ENCODE data around the gene LHFPL3.
"Not testable (repeated sequence)": the region's sequence is repeated elsewhere in the genome, so short reads cannot be mapped to it uniquely, and the experiment has no call there.

The LHFPL3 gene

DNA sequence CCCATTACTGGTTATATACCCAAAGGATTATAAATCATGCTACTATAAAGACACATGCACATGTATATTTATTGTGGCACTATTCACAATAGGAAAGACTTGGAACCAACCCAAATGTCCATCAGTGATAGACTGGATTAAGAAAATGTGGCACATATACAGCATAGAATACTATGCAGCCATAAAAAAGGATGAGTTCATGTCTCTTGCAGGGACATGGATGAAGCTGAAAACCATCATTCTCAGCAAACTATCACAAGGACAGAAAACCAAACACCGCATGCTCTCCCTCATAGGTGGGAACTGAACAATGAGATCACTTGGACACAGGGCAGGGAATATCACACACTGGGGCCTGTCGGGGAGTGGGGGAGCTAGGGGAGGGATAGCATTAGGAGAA, 392.6 kb downstream of the LHFPL3 start:
- H3K36me3 ChIP-seq (ENCODE audit: control insufficient read depth in 1 of 2, insufficient read depth in 2 of 2, low read length in 2 of 2); H3K14ac ChIP-seq (ENCODE audit: low read length); H2BK12ac ChIP-seq (ENCODE audit: low read length); H3K4me1 ChIP-seq (ENCODE audit: control insufficient read depth in 1 of 2, insufficient read depth in 2 of 2, low read length in 2 of 2); H3K27ac ChIP-seq (ENCODE audit: low read depth, low read length); H4K91ac ChIP-seq (ENCODE audit: low read depth, low read length); DNase-seq; H3K18ac ChIP-seq (ENCODE audit: low read length); H3K9me3 ChIP-seq (ENCODE audit: insufficient read depth, low read depth, low read length); H3K27me3 ChIP-seq (ENCODE audit: insufficient read depth, low read length); H3K4me2 ChIP-seq (ENCODE audit: low read length); H4K12ac ChIP-seq (ENCODE audit: low read depth, low read length); H3K4ac ChIP-seq (ENCODE audit: low read depth, low read length); H3K9ac ChIP-seq (ENCODE audit: low read length); H2AFZ ChIP-seq (ENCODE audit: insufficient read depth, low read length, poor library complexity); H4K8ac ChIP-seq (ENCODE audit: low read depth, low read length); H2BK120ac ChIP-seq (ENCODE audit: insufficient read depth, low read length, poor library complexity); H3K79me2 ChIP-seq (ENCODE audit: control insufficient read depth, insufficient read depth, low read length, poor library complexity); H3K79me1 ChIP-seq (ENCODE audit: low read length); H2BK5ac ChIP-seq (ENCODE audit: low read depth, low read length, poor library complexity); H3K4me3 ChIP-seq (ENCODE audit: low read depth, low read length); H3K23ac ChIP-seq (ENCODE audit: low read length); H2AK5ac ChIP-seq (ENCODE audit: low read length): not testable (repeated sequence)
- no CpG with 5 or more reads among the region's 2 CpGs for WGBS (ENCODE audit: extremely low coverage, insufficient coverage, insufficient read length)

DNA sequence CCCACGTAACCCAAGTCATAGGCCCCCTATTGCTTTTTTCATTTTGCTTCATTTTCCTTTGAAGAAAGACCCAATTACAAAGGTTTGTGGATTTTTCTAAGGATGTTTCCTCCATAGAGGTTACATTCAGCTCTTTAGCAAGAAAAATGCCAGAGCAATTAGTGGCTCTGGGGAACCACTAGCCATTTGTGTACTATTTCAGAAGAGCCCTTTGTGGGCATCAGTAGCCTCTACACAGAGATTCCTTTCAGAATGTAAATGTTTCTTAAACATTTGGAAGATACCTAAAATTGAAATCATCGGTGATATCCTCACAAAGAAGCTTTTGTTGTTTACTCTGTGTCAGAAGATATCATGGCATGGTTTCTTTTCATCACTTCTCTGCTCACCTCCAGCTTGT, 394.6 kb downstream of the LHFPL3 start:
- H3K27me3 ChIP-seq (ENCODE audit: insufficient read depth, low read length): no peaks in the 10 kb centered on the region
- no CpG with 5 or more reads among the region's 2 CpGs for WGBS (ENCODE audit: extremely low coverage, insufficient coverage, insufficient read length)
- H4K8ac ChIP-seq (ENCODE audit: low read depth, low read length): no peak overlapping the region
- no peak overlapping the region for H3K23ac ChIP-seq (ENCODE audit: low read length)
- H3K9ac ChIP-seq (ENCODE audit: low read length): no peak overlapping the region
- H3K9me3 ChIP-seq (ENCODE audit: insufficient read depth, low read depth, low read length): no peaks in the 10 kb centered on the region
- DNase-seq: no peak
- H3K79me1 ChIP-seq (ENCODE audit: low read length): no peaks in the 10 kb centered on the region
- no peak overlapping the region for H3K14ac ChIP-seq (ENCODE audit: low read length)
- H3K4me1 ChIP-seq (ENCODE audit: control insufficient read depth in 1 of 2, insufficient read depth in 2 of 2, low read length in 2 of 2): no peaks in the 10 kb centered on the region
- no peak overlapping the region for H3K4ac ChIP-seq (ENCODE audit: low read depth, low read length)
- no peak overlapping the region for H2AFZ ChIP-seq (ENCODE audit: insufficient read depth, low read length, poor library complexity)
- H4K12ac ChIP-seq (ENCODE audit: low read depth, low read length): no peak overlapping the region
- no peak overlapping the region for H3K27ac ChIP-seq (ENCODE audit: low read depth, low read length)
- H2BK120ac ChIP-seq (ENCODE audit: insufficient read depth, low read length, poor library complexity): no peak overlapping the region
- no peak overlapping the region for H2BK12ac ChIP-seq (ENCODE audit: low read length)
- no peak overlapping the region for H3K18ac ChIP-seq (ENCODE audit: low read length)
- no peak overlapping the region for H4K91ac ChIP-seq (ENCODE audit: low read depth, low read length)
- no peak overlapping the region for H2BK5ac ChIP-seq (ENCODE audit: low read depth, low read length, poor library complexity)
- no peak overlapping the region for H2AK5ac ChIP-seq (ENCODE audit: low read length)
- no peak overlapping the region for H3K4me3 ChIP-seq (ENCODE audit: low read depth, low read length)
- H3K36me3 ChIP-seq (ENCODE audit: control insufficient read depth in 1 of 2, insufficient read depth in 2 of 2, low read length in 2 of 2): no peaks in the 10 kb centered on the region
- no peaks in the 10 kb centered on the region for H3K79me2 ChIP-seq (ENCODE audit: control insufficient read depth, insufficient read depth, low read length, poor library complexity)
- H3K4me2 ChIP-seq (ENCODE audit: low read length): no peak overlapping the region

DNA sequence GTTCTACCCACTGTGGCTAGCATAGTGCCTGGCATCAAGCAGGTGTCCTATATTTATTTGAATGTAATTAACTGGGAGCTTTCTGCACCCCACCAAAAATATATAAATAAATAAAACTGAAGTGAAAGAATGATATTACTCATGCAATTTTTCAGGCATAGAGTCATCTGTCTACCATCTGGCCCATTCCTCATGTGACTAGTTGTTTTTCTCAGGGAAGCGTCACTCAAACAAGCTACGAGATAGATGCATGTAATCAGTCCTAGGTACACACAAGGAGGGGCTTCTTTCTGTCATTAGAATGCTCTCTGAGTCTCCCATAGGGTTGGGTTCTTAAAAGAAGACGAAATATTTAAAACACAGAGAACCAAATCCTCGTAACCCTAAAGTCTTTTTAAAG, 430.1 kb downstream of the LHFPL3 start:
- H3K18ac ChIP-seq (ENCODE audit: low read length): no peak overlapping the region
- no CpG with 5 or more reads among the region's 4 CpGs for WGBS (ENCODE audit: extremely low coverage, insufficient coverage, insufficient read length)
- no peak overlapping the region for H2AFZ ChIP-seq (ENCODE audit: insufficient read depth, low read length, poor library complexity)
- H3K79me2 ChIP-seq (ENCODE audit: control insufficient read depth, insufficient read depth, low read length, poor library complexity): no peaks in the 10 kb centered on the region
- no peak overlapping the region for H2AK5ac ChIP-seq (ENCODE audit: low read length)
- no peak overlapping the region for H2BK5ac ChIP-seq (ENCODE audit: low read depth, low read length, poor library complexity)
- no peak overlapping the region for H3K4me3 ChIP-seq (ENCODE audit: low read depth, low read length)
- no peak overlapping the region for H3K9ac ChIP-seq (ENCODE audit: low read length)
- no peak overlapping the region for H4K8ac ChIP-seq (ENCODE audit: low read depth, low read length)
- no peaks in the 10 kb centered on the region for H3K4me1 ChIP-seq (ENCODE audit: control insufficient read depth in 1 of 2, insufficient read depth in 2 of 2, low read length in 2 of 2)
- DNase-seq: no peak
- H3K4me2 ChIP-seq (ENCODE audit: low read length): no peak overlapping the region
- H2BK120ac ChIP-seq (ENCODE audit: insufficient read depth, low read length, poor library complexity): no peak overlapping the region
- H3K4ac ChIP-seq (ENCODE audit: low read depth, low read length): no peak overlapping the region
- H3K36me3 ChIP-seq (ENCODE audit: control insufficient read depth in 1 of 2, insufficient read depth in 2 of 2, low read length in 2 of 2): no peaks in the 10 kb centered on the region
- H4K91ac ChIP-seq (ENCODE audit: low read depth, low read length): no peak overlapping the region
- no peaks in the 10 kb centered on the region for H3K27me3 ChIP-seq (ENCODE audit: insufficient read depth, low read length)
- H3K79me1 ChIP-seq (ENCODE audit: low read length): no peaks in the 10 kb centered on the region
- H4K12ac ChIP-seq (ENCODE audit: low read depth, low read length): no peak overlapping the region
- H3K23ac ChIP-seq (ENCODE audit: low read length): no peak overlapping the region
- H3K9me3 ChIP-seq (ENCODE audit: insufficient read depth, low read depth, low read length): no peaks in the 10 kb centered on the region
- H3K27ac ChIP-seq (ENCODE audit: low read depth, low read length): no peak overlapping the region
- no peak overlapping the region for H2BK12ac ChIP-seq (ENCODE audit: low read length)
- H3K14ac ChIP-seq (ENCODE audit: low read length): no peak overlapping the region

DNA sequence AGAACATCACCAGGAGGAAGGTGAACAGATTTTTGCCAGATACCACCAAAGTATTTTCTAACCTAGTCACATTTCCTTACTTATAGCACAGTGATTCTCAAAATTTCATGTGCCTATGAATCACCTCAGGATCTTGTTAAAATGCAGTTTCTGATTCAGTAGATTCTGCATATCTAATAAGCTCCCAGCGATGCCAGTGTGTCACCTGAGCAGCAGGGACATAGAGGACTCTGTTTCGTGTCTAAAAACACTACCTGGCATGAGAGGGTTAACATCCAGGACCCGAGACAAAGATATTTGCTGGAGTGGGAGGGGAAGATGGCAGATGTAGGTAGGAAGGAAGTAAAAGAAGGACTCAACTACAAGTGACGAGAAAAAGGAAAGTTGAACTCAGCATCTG, 433.5 kb downstream of the LHFPL3 start:
- no peaks in the 10 kb centered on the region for H3K79me1 ChIP-seq (ENCODE audit: low read length)
- WGBS (ENCODE audit: extremely low coverage, insufficient coverage, insufficient read length): no CpG with 5 or more reads among the region's 4 CpGs
- no peak overlapping the region for H4K91ac ChIP-seq (ENCODE audit: low read depth, low read length)
- no peaks in the 10 kb centered on the region for H3K27me3 ChIP-seq (ENCODE audit: insufficient read depth, low read length)
- no peaks in the 10 kb centered on the region for H3K4me1 ChIP-seq (ENCODE audit: control insufficient read depth in 1 of 2, insufficient read depth in 2 of 2, low read length in 2 of 2)
- H3K4me2 ChIP-seq (ENCODE audit: low read length): no peak overlapping the region
- H4K8ac ChIP-seq (ENCODE audit: low read depth, low read length): no peak overlapping the region
- H3K9ac ChIP-seq (ENCODE audit: low read length): no peak overlapping the region
- H2AFZ ChIP-seq (ENCODE audit: insufficient read depth, low read length, poor library complexity): no peak overlapping the region
- no peak overlapping the region for H2BK5ac ChIP-seq (ENCODE audit: low read depth, low read length, poor library complexity)
- no peaks in the 10 kb centered on the region for H3K9me3 ChIP-seq (ENCODE audit: insufficient read depth, low read depth, low read length)
- no peak overlapping the region for H3K23ac ChIP-seq (ENCODE audit: low read length)
- H3K14ac ChIP-seq (ENCODE audit: low read length): no peak overlapping the region
- H3K36me3 ChIP-seq (ENCODE audit: control insufficient read depth in 1 of 2, insufficient read depth in 2 of 2, low read length in 2 of 2): no peaks in the 10 kb centered on the region
- DNase-seq: no peak
- no peak overlapping the region for H3K4me3 ChIP-seq (ENCODE audit: low read depth, low read length)
- no peak overlapping the region for H2BK120ac ChIP-seq (ENCODE audit: insufficient read depth, low read length, poor library complexity)
- H3K79me2 ChIP-seq (ENCODE audit: control insufficient read depth, insufficient read depth, low read length, poor library complexity): no peaks in the 10 kb centered on the region
- no peak overlapping the region for H4K12ac ChIP-seq (ENCODE audit: low read depth, low read length)
- H3K18ac ChIP-seq (ENCODE audit: low read length): no peak overlapping the region
- no peak overlapping the region for H3K27ac ChIP-seq (ENCODE audit: low read depth, low read length)
- H2BK12ac ChIP-seq (ENCODE audit: low read length): no peak overlapping the region
- no peak overlapping the region for H3K4ac ChIP-seq (ENCODE audit: low read depth, low read length)
- no peak overlapping the region for H2AK5ac ChIP-seq (ENCODE audit: low read length)

Measured in trophoblast cell (in vitro differentiated cells and primary cell).